ENCODE measurements around the gene C3orf80.
"Not testable (repeated sequence)": the region's sequence is repeated elsewhere in the genome, so short reads cannot be mapped to it uniquely, and the experiment has no call there.

Gene C3orf80

GRCh38 chr3:160193644-160194192, 31.5 kb upstream of the C3orf80 start:
- H3K36me3 ChIP-seq (ENCODE audit: control insufficient read depth, insufficient read depth, low read length): no peaks in the 10 kb centered on the region
- no peak overlapping the region for H3K9ac ChIP-seq (ENCODE audit: low read depth, low read length)
- H3K27me3 ChIP-seq (ENCODE audit: control insufficient read depth, insufficient read depth, low read length): no peaks in the 10 kb centered on the region
- H3K4me1 ChIP-seq (ENCODE audit: control insufficient read depth, insufficient read depth, low read length): no peaks in the 10 kb centered on the region
- H3K4me3 ChIP-seq (ENCODE audit: low read depth, low read length): no peak overlapping the region
- H3K9me3 ChIP-seq (ENCODE audit: control insufficient read depth, insufficient read depth, low read length): no peaks in the 10 kb centered on the region

- Histone ChIP-seq H3K9ac (ENCODE audit: low read depth, low read length) (no peak overlapping the region), H3K36me3 (ENCODE audit: control insufficient read depth, insufficient read depth, low read length) (no peaks in the 10 kb centered on the region), H3K4me3 (ENCODE audit: low read depth, low read length) (no peak overlapping the region), H3K27me3 (ENCODE audit: control insufficient read depth, insufficient read depth, low read length) (no peaks in the 10 kb centered on the region), H3K4me1 (ENCODE audit: control insufficient read depth, insufficient read depth, low read length) (no peaks in the 10 kb centered on the region), H3K9me3 (ENCODE audit: control insufficient read depth, insufficient read depth, low read length) (no peaks in the 10 kb centered on the region)
Measured at GRCh38 chr3:160194438-160194837, 30.8 kb upstream of the C3orf80 start.

DNA sequence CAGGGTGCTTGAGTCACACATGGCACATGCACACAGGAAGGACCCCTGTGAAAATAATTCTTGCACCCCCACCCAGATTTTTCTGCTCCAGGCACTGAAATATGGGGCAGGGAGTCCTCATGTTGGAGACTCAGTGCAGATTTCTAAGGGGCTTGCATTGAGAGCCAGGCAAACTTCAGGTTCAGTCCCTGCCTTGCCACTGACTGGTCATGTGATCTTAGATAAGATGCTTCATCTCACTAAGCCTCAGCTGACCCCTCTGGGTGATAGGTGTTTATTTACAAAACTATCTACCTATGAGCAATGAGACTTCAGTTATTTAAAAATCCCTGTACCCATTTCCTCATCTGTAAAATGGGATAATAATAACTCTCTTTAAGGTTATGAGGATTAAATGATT, 30.1 kb upstream of the C3orf80 start:
- Histone ChIP-seq H3K9ac (ENCODE audit: low read depth, low read length) (no peak overlapping the region), H3K9me3 (ENCODE audit: control insufficient read depth, insufficient read depth, low read length) (no peaks in the 10 kb centered on the region), H3K4me3 (ENCODE audit: low read depth, low read length) (no peak overlapping the region), H3K27me3 (ENCODE audit: control insufficient read depth, insufficient read depth, low read length) (no peaks in the 10 kb centered on the region), H3K4me1 (ENCODE audit: control insufficient read depth, insufficient read depth, low read length) (no peaks in the 10 kb centered on the region), H3K36me3 (ENCODE audit: control insufficient read depth, insufficient read depth, low read length) (no peaks in the 10 kb centered on the region)

DNA sequence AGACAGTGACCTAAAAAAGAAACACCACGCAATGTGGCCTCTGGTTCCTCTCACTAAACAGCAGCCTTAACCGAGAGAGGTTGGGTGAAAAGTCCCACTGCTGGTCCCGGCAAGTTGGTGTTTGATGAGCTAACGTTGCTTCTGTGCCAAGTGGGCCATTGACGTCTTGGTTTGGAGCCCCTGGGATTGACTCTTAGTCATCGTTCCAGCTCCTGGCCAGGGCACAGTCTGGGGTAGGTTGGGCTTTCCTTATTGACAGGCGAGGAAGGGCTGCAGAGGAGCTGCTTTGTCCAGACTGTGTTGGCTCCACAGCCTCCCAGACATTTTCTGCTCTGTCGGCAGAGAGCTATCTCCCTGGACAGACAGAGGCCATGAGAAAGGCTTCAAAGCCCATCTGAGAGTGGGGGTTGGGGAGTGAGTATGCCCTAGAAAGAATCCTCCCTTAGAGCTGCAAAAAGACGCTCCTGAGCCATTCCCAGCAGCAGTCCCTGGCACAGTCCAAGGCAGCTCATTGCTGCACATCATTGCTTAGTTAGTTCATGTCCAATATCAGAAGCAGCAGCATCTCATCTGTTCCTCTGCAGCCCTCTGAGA, 28.6 kb upstream of the C3orf80 start:
- H3K9me3 ChIP-seq (ENCODE audit: control insufficient read depth, insufficient read depth, low read length): no peaks in the 10 kb centered on the region
- no peak overlapping the region for H3K4me3 ChIP-seq (ENCODE audit: low read depth, low read length)
- no peaks in the 10 kb centered on the region for H3K4me1 ChIP-seq (ENCODE audit: control insufficient read depth, insufficient read depth, low read length)
- no peaks in the 10 kb centered on the region for H3K27me3 ChIP-seq (ENCODE audit: control insufficient read depth, insufficient read depth, low read length)
- H3K36me3 ChIP-seq (ENCODE audit: control insufficient read depth, insufficient read depth, low read length): no peaks in the 10 kb centered on the region
- no peak overlapping the region for H3K9ac ChIP-seq (ENCODE audit: low read depth, low read length)

DNA sequence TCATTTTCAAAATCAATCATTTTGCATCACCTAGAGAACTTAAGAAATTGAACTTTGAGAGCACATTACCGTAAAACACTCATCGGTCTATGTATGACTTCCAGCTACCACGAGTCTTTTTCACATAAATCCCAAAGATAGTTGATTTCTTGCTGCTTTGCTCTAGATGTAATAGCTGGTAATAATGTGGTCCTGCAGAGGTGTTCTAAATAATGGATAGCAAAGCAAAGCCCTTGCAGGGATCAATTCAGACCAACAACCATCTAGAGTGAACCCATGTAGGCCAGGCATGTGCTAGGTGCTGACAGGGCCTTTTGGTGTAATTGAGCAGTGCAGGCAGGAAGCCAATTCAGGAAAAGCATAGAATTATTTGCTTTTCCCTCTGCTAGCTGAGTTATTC, 26.1 kb upstream of the C3orf80 start:
- Histone ChIP-seq H3K9me3 (ENCODE audit: control insufficient read depth, insufficient read depth, low read length) (no peaks in the 10 kb centered on the region), H3K4me1 (ENCODE audit: control insufficient read depth, insufficient read depth, low read length) (no peaks in the 10 kb centered on the region), H3K27me3 (ENCODE audit: control insufficient read depth, insufficient read depth, low read length) (no peaks in the 10 kb centered on the region), H3K4me3 (ENCODE audit: low read depth, low read length) (no peak overlapping the region), H3K9ac (ENCODE audit: low read depth, low read length) (no peak overlapping the region), H3K36me3 (ENCODE audit: control insufficient read depth, insufficient read depth, low read length) (no peaks in the 10 kb centered on the region)

DNA sequence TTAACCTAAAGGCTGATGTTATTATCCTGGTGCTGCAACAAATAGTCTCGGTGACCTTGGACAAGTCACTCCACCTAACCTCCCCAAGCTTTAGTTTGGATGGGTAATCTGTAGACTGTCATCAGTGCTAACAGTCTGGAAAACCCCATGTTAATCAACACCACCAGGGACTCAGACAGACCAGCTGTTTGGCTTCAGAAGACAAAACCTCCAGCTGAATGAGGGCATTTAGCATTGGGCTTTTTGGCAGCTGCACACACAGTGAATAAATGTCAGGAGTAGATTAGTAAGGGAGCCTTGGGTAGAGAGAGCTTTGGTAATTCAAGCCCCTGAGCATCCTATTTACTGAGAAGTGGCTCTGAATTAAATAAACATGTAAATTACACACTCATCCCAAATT, 24.9 kb upstream of the C3orf80 start:
- no peaks in the 10 kb centered on the region for H3K27me3 ChIP-seq (ENCODE audit: control insufficient read depth, insufficient read depth, low read length)
- H3K9ac ChIP-seq (ENCODE audit: low read depth, low read length): no peak overlapping the region
- H3K9me3 ChIP-seq (ENCODE audit: control insufficient read depth, insufficient read depth, low read length): no peaks in the 10 kb centered on the region
- H3K36me3 ChIP-seq (ENCODE audit: control insufficient read depth, insufficient read depth, low read length): no peaks in the 10 kb centered on the region
- H3K4me1 ChIP-seq (ENCODE audit: control insufficient read depth, insufficient read depth, low read length): no peaks in the 10 kb centered on the region
- H3K4me3 ChIP-seq (ENCODE audit: low read depth, low read length): no peak overlapping the region

GRCh38 chr3:160204396-160205011, 20.7 kb upstream of the C3orf80 start:
- H3K9me3 ChIP-seq (ENCODE audit: control insufficient read depth, insufficient read depth, low read length); H3K4me3 ChIP-seq (ENCODE audit: low read depth, low read length): not testable (repeated sequence)

DNA sequence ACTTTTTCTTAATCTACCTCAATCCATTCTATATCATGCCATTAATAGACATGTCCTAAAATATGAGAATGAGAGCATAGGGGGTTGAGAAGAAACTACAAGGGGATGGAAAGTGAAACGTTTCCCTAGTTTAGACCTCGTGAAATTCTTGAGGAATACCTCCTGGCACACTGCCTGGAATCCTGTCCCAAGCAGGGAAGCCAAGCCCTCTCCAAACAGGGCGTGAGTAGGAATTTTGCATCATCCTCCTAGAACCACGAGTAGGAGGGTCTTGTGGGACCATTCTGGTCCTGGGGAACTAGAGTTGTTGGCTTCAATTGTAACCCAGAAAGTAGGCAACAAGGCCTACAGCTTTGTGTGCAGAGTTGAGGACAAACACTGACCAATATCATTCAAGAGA, 19.6 kb upstream of the C3orf80 start:
- H3K9ac ChIP-seq (ENCODE audit: low read depth, low read length): no peak overlapping the region
- no peaks in the 10 kb centered on the region for H3K9me3 ChIP-seq (ENCODE audit: control insufficient read depth, insufficient read depth, low read length)
- no peaks in the 10 kb centered on the region for H3K36me3 ChIP-seq (ENCODE audit: control insufficient read depth, insufficient read depth, low read length)
- no peaks in the 10 kb centered on the region for H3K27me3 ChIP-seq (ENCODE audit: control insufficient read depth, insufficient read depth, low read length)
- no peaks in the 10 kb centered on the region for H3K4me1 ChIP-seq (ENCODE audit: control insufficient read depth, insufficient read depth, low read length)
- no peak overlapping the region for H3K4me3 ChIP-seq (ENCODE audit: low read depth, low read length)

More at GRCh38 chr3:160204396-160205011, 20.7 kb upstream of the C3orf80 start:
- H3K9ac ChIP-seq (ENCODE audit: low read depth, low read length); H3K4me1 ChIP-seq (ENCODE audit: control insufficient read depth, insufficient read depth, low read length); H3K27me3 ChIP-seq (ENCODE audit: control insufficient read depth, insufficient read depth, low read length); H3K36me3 ChIP-seq (ENCODE audit: control insufficient read depth, insufficient read depth, low read length): not testable (repeated sequence)

DNA sequence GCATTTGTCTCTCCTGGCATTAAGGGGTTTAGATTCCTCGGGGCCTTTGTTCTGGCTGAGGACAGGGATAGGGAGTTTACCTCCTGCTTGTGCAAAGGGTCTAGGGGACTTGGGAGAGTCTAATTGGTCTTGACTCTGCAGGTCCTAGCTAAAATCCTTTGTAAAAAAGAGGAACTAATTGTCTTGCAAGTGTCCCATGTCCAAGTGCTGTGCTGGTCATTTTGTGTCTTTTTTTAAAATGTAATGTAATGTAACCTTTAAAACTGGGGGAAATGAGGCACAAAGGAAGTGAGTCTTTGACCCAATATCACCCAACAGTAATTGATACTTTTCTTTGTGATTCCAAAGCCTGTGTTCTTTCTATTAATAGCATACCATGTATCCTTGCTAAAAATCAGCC, 14.9 kb upstream of the C3orf80 start:
- Histone ChIP-seq H3K36me3 (ENCODE audit: control insufficient read depth, insufficient read depth, low read length) (no peaks in the 10 kb centered on the region), H3K9ac (ENCODE audit: low read depth, low read length) (no peak overlapping the region), H3K4me1 (ENCODE audit: control insufficient read depth, insufficient read depth, low read length) (no peaks in the 10 kb centered on the region), H3K4me3 (ENCODE audit: low read depth, low read length) (no peak overlapping the region), H3K9me3 (ENCODE audit: control insufficient read depth, insufficient read depth, low read length) (no peaks in the 10 kb centered on the region), H3K27me3 (ENCODE audit: control insufficient read depth, insufficient read depth, low read length) (no peaks in the 10 kb centered on the region)

- Histone ChIP-seq H3K4me3 (ENCODE audit: low read depth, low read length) (no peak overlapping the region), H3K4me1 (ENCODE audit: control insufficient read depth, insufficient read depth, low read length) (no peaks in the 10 kb centered on the region), H3K27me3 (ENCODE audit: control insufficient read depth, insufficient read depth, low read length) (no peaks in the 10 kb centered on the region), H3K36me3 (ENCODE audit: control insufficient read depth, insufficient read depth, low read length) (no peaks in the 10 kb centered on the region), H3K9ac (ENCODE audit: low read depth, low read length) (no peak overlapping the region), H3K9me3 (ENCODE audit: control insufficient read depth, insufficient read depth, low read length) (no peaks in the 10 kb centered on the region)
Measured at GRCh38 chr3:160210799-160211221, 14.4 kb upstream of the C3orf80 start.

DNA sequence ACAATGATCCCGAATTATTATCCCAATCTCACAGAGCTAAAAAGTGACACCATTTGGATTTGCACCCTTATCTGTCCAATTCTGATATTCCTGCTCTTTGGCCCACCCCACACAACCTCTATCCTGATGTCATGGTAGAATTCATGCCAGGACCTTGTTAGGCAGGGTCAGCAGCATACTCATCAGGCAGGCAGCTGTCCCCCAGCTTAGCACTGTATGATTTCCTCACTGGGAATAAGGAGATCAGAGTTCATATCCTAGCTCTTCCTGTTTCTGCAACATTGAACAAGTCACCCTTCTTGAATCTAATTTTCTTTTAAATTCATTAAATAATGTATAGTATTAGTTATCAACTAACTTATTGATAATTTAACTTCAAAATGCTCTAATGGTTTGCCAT, 12.0 kb upstream of the C3orf80 start:
- Histone ChIP-seq H3K9me3 (ENCODE audit: control insufficient read depth, insufficient read depth, low read length) (no peaks in the 10 kb centered on the region), H3K4me1 (ENCODE audit: control insufficient read depth, insufficient read depth, low read length) (no peaks in the 10 kb centered on the region), H3K36me3 (ENCODE audit: control insufficient read depth, insufficient read depth, low read length) (no peaks in the 10 kb centered on the region), H3K9ac (ENCODE audit: low read depth, low read length) (no peak overlapping the region), H3K27me3 (ENCODE audit: control insufficient read depth, insufficient read depth, low read length) (no peaks in the 10 kb centered on the region), H3K4me3 (ENCODE audit: low read depth, low read length) (no peak overlapping the region)

DNA sequence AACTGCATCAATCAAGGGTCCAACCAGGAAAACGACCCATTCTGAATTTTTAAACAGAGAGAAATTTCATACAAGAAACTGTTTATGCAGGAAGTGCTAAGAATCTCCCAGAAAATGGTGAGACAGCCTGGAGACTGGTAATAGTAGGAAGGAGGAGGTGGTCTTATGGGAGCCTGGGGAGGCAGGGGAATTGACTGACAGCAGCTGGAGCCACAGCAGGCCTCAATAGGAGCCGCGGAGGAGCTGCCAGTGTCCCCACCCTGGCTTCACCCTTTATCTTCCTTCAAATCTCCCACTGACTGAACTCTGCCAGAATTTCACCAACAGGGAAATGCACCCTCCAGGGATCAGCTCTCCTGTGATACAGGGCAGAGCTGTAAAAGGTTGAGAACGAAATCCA, 7.5 kb upstream of the C3orf80 start:
- Histone ChIP-seq H3K4me1 (ENCODE audit: control insufficient read depth, insufficient read depth, low read length) (no peaks in the 10 kb centered on the region), H3K9ac (ENCODE audit: low read depth, low read length) (no peak overlapping the region), H3K27me3 (ENCODE audit: control insufficient read depth, insufficient read depth, low read length) (peaks cover 16% of the 10 kb centered on the region), H3K36me3 (ENCODE audit: control insufficient read depth, insufficient read depth, low read length) (no peaks in the 10 kb centered on the region), H3K9me3 (ENCODE audit: control insufficient read depth, insufficient read depth, low read length) (no peaks in the 10 kb centered on the region), H3K4me3 (ENCODE audit: low read depth, low read length) (no peak overlapping the region)
